A673 (cell line): ENCODE measurements around the gene HSDL1.

Experiments
- EZH2 ChIP-seq: fragments of 200-600 bp; sonication (generic); IDR thresholded peaks from 2 replicates; pipeline ENCODE4 v1.6.1; 2017; ENCODE audit warnings: borderline replicate concordance, low read depth, mild to moderate bottlenecking, mixed read lengths, antibody characterized with exemption, low read length; ENCODE audit not compliant: poor library complexity, severe bottlenecking
- TF ChIP-seq, protein P1 (sequence below): fragments of 300-800, 200-600 bp; sonication (generic); conservative IDR thresholded peaks from 2 replicates; pipeline ENCODE4 v1.5.1; 2017; ENCODE audit warnings: low read depth, mild to moderate bottlenecking, antibody characterized with exemption, low read length, moderate library complexity, mixed read lengths

DNA sequence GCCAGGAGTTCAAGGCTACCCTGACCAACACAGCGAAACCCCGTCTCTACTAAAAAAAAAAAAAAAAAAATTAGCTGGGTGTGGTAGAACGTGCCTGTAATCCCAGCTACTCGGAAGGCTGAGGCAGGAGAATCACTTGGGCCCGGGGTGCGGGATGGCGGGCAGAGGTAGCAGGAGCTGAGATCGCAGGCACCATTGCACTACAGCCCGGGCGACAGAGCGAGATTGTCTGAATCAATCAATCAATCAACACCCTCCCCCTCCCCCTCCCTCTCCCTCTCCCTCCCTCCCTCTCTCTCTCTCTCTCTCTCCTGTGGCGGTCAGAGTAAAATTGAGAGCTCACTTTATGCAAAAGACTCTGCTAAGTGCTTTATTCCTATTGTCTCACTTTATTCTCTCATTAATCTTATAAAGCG lies 1.2 kb downstream of the HSDL1 start:
- TF ChIP-seq, protein P1, sequence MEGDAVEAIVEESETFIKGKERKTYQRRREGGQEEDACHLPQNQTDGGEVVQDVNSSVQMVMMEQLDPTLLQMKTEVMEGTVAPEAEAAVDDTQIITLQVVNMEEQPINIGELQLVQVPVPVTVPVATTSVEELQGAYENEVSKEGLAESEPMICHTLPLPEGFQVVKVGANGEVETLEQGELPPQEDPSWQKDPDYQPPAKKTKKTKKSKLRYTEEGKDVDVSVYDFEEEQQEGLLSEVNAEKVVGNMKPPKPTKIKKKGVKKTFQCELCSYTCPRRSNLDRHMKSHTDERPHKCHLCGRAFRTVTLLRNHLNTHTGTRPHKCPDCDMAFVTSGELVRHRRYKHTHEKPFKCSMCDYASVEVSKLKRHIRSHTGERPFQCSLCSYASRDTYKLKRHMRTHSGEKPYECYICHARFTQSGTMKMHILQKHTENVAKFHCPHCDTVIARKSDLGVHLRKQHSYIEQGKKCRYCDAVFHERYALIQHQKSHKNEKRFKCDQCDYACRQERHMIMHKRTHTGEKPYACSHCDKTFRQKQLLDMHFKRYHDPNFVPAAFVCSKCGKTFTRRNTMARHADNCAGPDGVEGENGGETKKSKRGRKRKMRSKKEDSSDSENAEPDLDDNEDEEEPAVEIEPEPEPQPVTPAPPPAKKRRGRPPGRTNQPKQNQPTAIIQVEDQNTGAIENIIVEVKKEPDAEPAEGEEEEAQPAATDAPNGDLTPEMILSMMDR, result no peak
- TF ChIP-seq EZH2, result no peak
